SK-N-SH (cell line): Measurements from ENCODE around the gene RABL6. TPM values are rescaled to one million over a fixed set of nuclear protein-coding genes. Genes with fewer than 3 reads are reported as not detected.

ENCODE experiments used
- CTCF ChIA-PET: fragments of 300-600, 350-600 bp; formaldehyde crosslinking; extraction: SDS; loops from one replicate; lab custom pipeline; 2021; lab: Yijun Ruan, JAX
- POLR2A ChIA-PET: fragments of 350-600 bp; sonication (Branson Sonifier 250); formaldehyde crosslinking; extraction: SDS; loops from one replicate; lab custom pipeline; 2020; ENCODE audit warnings: antibody characterized with exemption, inconsistent platforms; lab: Yijun Ruan, JAX
- DNase-seq: peaks from one replicate; pipeline ENCODE4 v3.0.0; 2012
- H2AFZ ChIP-seq: fragments of 200-600 bp; sonication (generic); 2 replicates; pipeline ENCODE4 v1.8.1; 2016; ENCODE audit warnings: antibody characterized with exemption, mild to moderate bottlenecking, low read depth
- H3F3A ChIP-seq: fragments of 200-600 bp; sonication (generic); replicated peaks from 2 replicates; pipeline ENCODE3; 2016; ENCODE audit warnings: antibody characterized with exemption, mild to moderate bottlenecking; ENCODE audit not compliant: insufficient read depth
- H3K27ac ChIP-seq, 2 experiments: fragments of 200-500 bp in 1 of 2; fragments of 200-600 bp in 1 of 2; sonication (Bioruptor generic) in 1 of 2; sonication (generic), shearing (Covaris generic) in 1 of 2; 2 replicates each; pipeline versions ENCODE4 v1.5.1 to v1.6.1; 2014 to 2016; ENCODE audit warnings: low read depth in 2 of 2, inconsistent platforms in 1 of 2, low read length in 1 of 2, mild to moderate bottlenecking in 1 of 2, mixed read lengths in 1 of 2
- H3K27me3 ChIP-seq: fragments of 200-600 bp; sonication (generic), shearing (Covaris generic); 2 replicates; pipeline ENCODE4 v1.6.1; 2016; ENCODE audit warnings: mixed run types; ENCODE audit not compliant: insufficient read depth
- H3K36me3 ChIP-seq, 2 experiments: fragments of 200-500 bp in 1 of 2; fragments of 200-600 bp in 1 of 2; sonication (Bioruptor generic) in 1 of 2; sonication (generic) in 1 of 2; replicated peaks in 1 of 2; 2 replicates each; pipeline versions ENCODE3 to v1.5.1; 2014 to 2016; ENCODE audit warnings: low read length in 1 of 2, mild to moderate bottlenecking in 1 of 2; ENCODE audit not compliant: insufficient read depth in 2 of 2, control insufficient read depth in 1 of 2
- H3K4me1 ChIP-seq, 2 experiments: fragments of 200-500 bp in 1 of 2; fragments of 200-600 bp in 1 of 2; sonication (Bioruptor generic) in 1 of 2; sonication (generic), shearing (Covaris generic) in 1 of 2; 2 replicates each; pipeline versions ENCODE4 v1.5.1 to v1.6.1; 2014 to 2016; ENCODE audit warnings: low read depth in 1 of 2, low read length in 1 of 2, mixed run types in 1 of 2; ENCODE audit not compliant: insufficient read depth in 2 of 2, control insufficient read depth in 1 of 2
- H3K4me2 ChIP-seq: fragments of 200-600 bp; sonication (generic), shearing (Covaris generic); 2 replicates; pipeline ENCODE4 v1.6.1; 2017; ENCODE audit warnings: mixed run types
- H3K4me3 ChIP-seq, 2 experiments: fragments of 200-500 bp in 1 of 2; fragments of 200-600 bp in 1 of 2; sonication (Bioruptor generic) in 1 of 2; sonication (generic), shearing (Covaris generic) in 1 of 2; 2 replicates each; pipeline versions ENCODE4 v1.5.1 to v1.8.1; 2014 to 2016; ENCODE audit warnings: low read depth in 2 of 2, inconsistent platforms in 1 of 2, low read length in 1 of 2, mild to moderate bottlenecking in 1 of 2, mixed read lengths in 1 of 2, moderate library complexity in 1 of 2
- H3K79me2 ChIP-seq: fragments of 200-600 bp; sonication (generic); 2 replicates; pipeline ENCODE4 v1.8.1; 2017; ENCODE audit warnings: mild to moderate bottlenecking; ENCODE audit not compliant: insufficient read depth
- H3K9ac ChIP-seq: fragments of 200-600 bp; sonication (generic); 2 replicates; pipeline ENCODE4 v1.6.1; 2017; ENCODE audit warnings: mixed run types
- H3K9me2 ChIP-seq: fragments of 200-600 bp; sonication (generic); 2 replicates; pipeline ENCODE4 v1.6.1; 2017; ENCODE audit warnings: mixed run types
- H3K9me3 ChIP-seq: fragments of 200-600 bp; sonication (generic); 2 replicates; pipeline ENCODE4 v1.6.1; 2017; ENCODE audit warnings: mixed run types, mild to moderate bottlenecking, moderate library complexity
- H4K20me1 ChIP-seq: fragments of 200-600 bp; sonication (generic); 2 replicates; pipeline ENCODE4 v1.6.1; 2017; ENCODE audit warnings: mild to moderate bottlenecking, mixed run types; ENCODE audit not compliant: insufficient read depth
- CTCF ChIP-seq: fragments of 200-600 bp; sonication (generic); IDR thresholded peaks from 2 replicates; pipeline ENCODE4 v1.6.1; 2017; ENCODE audit warnings: antibody characterized with exemption, mild to moderate bottlenecking, moderate library complexity
- EP300 ChIP-seq, 2 experiments: IDR thresholded peaks; 2 replicates each; pipeline versions ENCODE4 v1.4.0 to v1.6.1; 2012; ENCODE audit warnings: borderline replicate concordance in 1 of 2, low read depth in 1 of 2, low read length in 1 of 2
- FOSL2 ChIP-seq: IDR thresholded peaks from 2 replicates; pipeline ENCODE4 v1.4.0; 2012; ENCODE audit warnings: low read depth, mild to moderate bottlenecking, moderate library complexity, borderline replicate concordance
- FOXJ3 ChIP-seq: sonication (generic); formaldehyde crosslinking; IDR thresholded peaks from 2 replicates; pipeline ENCODE4 v1.5.1; 2020; ENCODE audit warnings: mild to moderate bottlenecking, missing genetic modification reagents
- FOXM1 ChIP-seq: IDR thresholded peaks from 2 replicates; pipeline ENCODE4 v1.4.0; 2012; ENCODE audit warnings: low read depth, mild to moderate bottlenecking
- MAX ChIP-seq: IDR thresholded peaks from 2 replicates; pipeline ENCODE4 v1.4.0; 2012; ENCODE audit warnings: low read depth
- MEF2A ChIP-seq: IDR thresholded peaks from 2 replicates; pipeline ENCODE4 v1.4.0; 2012; ENCODE audit warnings: low read depth, borderline replicate concordance
- MXI1 ChIP-seq: IDR thresholded peaks from 2 replicates; pipeline ENCODE4 v1.6.1; 2012; ENCODE audit warnings: mild to moderate bottlenecking, low read depth, low read length, improper control_type of control experiment
- PBX3 ChIP-seq: IDR thresholded peaks from 2 replicates; pipeline ENCODE4; 2012
- POLR2AphosphoS5 ChIP-seq: IDR thresholded peaks from 2 replicates; pipeline ENCODE4 v1.6.1; 2012; ENCODE audit warnings: low read depth, low read length
- RAD21 ChIP-seq: IDR thresholded peaks from 2 replicates; pipeline ENCODE4 v1.6.1; 2012; ENCODE audit warnings: mild to moderate bottlenecking, low read length
- RCOR1 ChIP-seq: fragments of 150-350 bp; IDR thresholded peaks from 2 replicates; pipeline ENCODE4 v1.6.1; 2017; ENCODE audit warnings: antibody characterized with exemption, low read length
- TAF1 ChIP-seq: IDR thresholded peaks from 2 replicates; pipeline ENCODE4 v1.6.1; 2012; ENCODE audit warnings: low read depth, mild to moderate bottlenecking, low read length, moderate library complexity, borderline replicate concordance
- TEAD4 ChIP-seq: IDR thresholded peaks from 2 replicates; pipeline ENCODE4 v1.4.0; 2012; ENCODE audit warnings: mild to moderate bottlenecking, borderline replicate concordance; ENCODE audit not compliant: insufficient read depth
- USF2 ChIP-seq: fragments of 150-350 bp; IDR thresholded peaks from 2 replicates; pipeline ENCODE4 v1.6.1; 2017; ENCODE audit warnings: antibody characterized with exemption, low read length, low read depth, borderline replicate concordance
- WGBS: methylation state at CpG from one replicate; pipeline ENCODE4 v1.1.6; 2017; ENCODE audit warnings: low lambda C conversion rate; 5-methylcytosine and 5-hydroxymethylcytosine counted together
- polyA plus RNA-seq, 3 experiments: library from polyadenylated mRNA; depleted of rRNA; stranded (reverse); fragments of >200 nt; gene quantifications; 2 replicates each; pipeline ENCODE4 v1.2.3, GENCODE V29; 2012

The RABL6 gene
- polyA plus RNA-seq, 1 of the 3 experiments (the other 2 are of a cell fraction): 43.6 TPM

GRCh38 chr9:136793086-136793946 lies 14.4 kb upstream of the RABL6 start:
- Histone ChIP-seq H3K27me3 (no peaks in the 10 kb centered on the region), H3K36me3 (peaks cover 0 to 9% of the 10 kb centered on the region in 2 experiments), H3K9me2 (no peaks in the 10 kb centered on the region), H3K4me1 (peaks cover 7 to 42% of the 10 kb centered on the region in 2 experiments), H3K79me2 (peaks cover 11% of the 10 kb centered on the region), H3K9ac (no peak overlapping the region), H3K9me3 (no peaks in the 10 kb centered on the region), H3K27ac (no peak overlapping the region), H3K4me3 (no peak overlapping the region), H3K4me2 (no peak overlapping the region), H3F3A (peaks cover 16% of the 10 kb centered on the region), H4K20me1 (peaks cover 5% of the 10 kb centered on the region; the same call in 1 of the 2 replicates), H2AFZ (no peak overlapping the region)
- TF ChIP-seq PBX3 (peak; percentile 50), EP300 (IDR thresholded peaks at IDR 0.05; ENCODE audit: borderline replicate concordance in 1 of 2, low read depth in 1 of 2, low read length in 1 of 2) (no peak), MEF2A (no peak), FOXJ3 (CRISPR knock-in tag) (no peak), FOSL2 (no peak)
- ChIA-PET CTCF (interaction anchor here (0.7 to 5.0 kb wide), 14 partner anchors 11 to 242 kb away, joined by 3 to 36 read pairs (median 4); partner anchors contain the start of genes AJM1 and LCN15), POLR2A (no interaction called here)
- 92% methylated on average over 12 of the region's 17 CpGs for WGBS
- DNase-seq: no peak

- peak overlapping the region in 1 of 2 experiments; percentile 23; a peak in 1 of 4 replicates for H3K27ac ChIP-seq
- H3K4me2 ChIP-seq: no peak overlapping the region
- peaks cover 11% of the 10 kb centered on the region for H3K79me2 ChIP-seq
- no peak overlapping the region for H2AFZ ChIP-seq
- no peaks in the 10 kb centered on the region for H3K27me3 ChIP-seq
- H3F3A ChIP-seq: peaks cover 16% of the 10 kb centered on the region
- 92% methylated on average over 14 of the region's 14 CpGs for WGBS
- H3K9me3 ChIP-seq: no peaks in the 10 kb centered on the region
- peaks cover 0 to 9% of the 10 kb centered on the region in 2 experiments for H3K36me3 ChIP-seq
- no peak overlapping the region for H3K9ac ChIP-seq
- DNase-seq: no peak
- peaks cover 5% of the 10 kb centered on the region; the same call in 1 of the 2 replicates for H4K20me1 ChIP-seq
- H3K4me3 ChIP-seq: no peak overlapping the region
- ChIA-PET POLR2A (interaction anchor here (0.6 kb wide), 1 partner anchor 190 kb away, joined by 4 read pairs; no protein-coding TSS in a partner anchor), CTCF (interaction anchor here (0.7 to 5.0 kb wide), 5 partner anchors 13 to 241 kb away, joined by 3 to 36 read pairs (median 4); partner anchors contain the start of gene AJM1)
- H3K4me1 ChIP-seq: peaks cover 7 to 50% of the 10 kb centered on the region in 2 experiments
- no peaks in the 10 kb centered on the region for H3K9me2 ChIP-seq
- TF ChIP-seq TEAD4: no peak
- TF ChIP-seq TAF1: no peak
- TF ChIP-seq POLR2AphosphoS5: no peak
- no peak for TF ChIP-seq RCOR1
- TF ChIP-seq MAX: no peak
- TF ChIP-seq USF2: no peak
- no peak for TF ChIP-seq CTCF
- no peak for TF ChIP-seq FOXM1
- no peak for TF ChIP-seq MXI1
- no peak for TF ChIP-seq FOSL2
- TF ChIP-seq RAD21: no peak
These were observed 13.3 kb upstream of the RABL6 start for GRCh38 chr9:136794281-136794999.
